Stimulated activated CD4-positive, alpha-beta T cell treated with anti-CD3 and anti-CD28 coated beads, TNF-alpha, amount 100 ng/mL, for 4 hours (primary cell): ENCODE results near the gene KRT31.
"Not testable (repeated sequence)": the region's sequence is repeated elsewhere in the genome, so short reads cannot be mapped to it uniquely, and the experiment has no call there.

Experiments
- DNase-seq, 3 experiments: peaks; one replicate each; pipeline ENCODE4 v3.0.0-alpha.2; 2020; ENCODE audit warnings: low read depth in 3 of 3

KRT31 gene

DNA sequence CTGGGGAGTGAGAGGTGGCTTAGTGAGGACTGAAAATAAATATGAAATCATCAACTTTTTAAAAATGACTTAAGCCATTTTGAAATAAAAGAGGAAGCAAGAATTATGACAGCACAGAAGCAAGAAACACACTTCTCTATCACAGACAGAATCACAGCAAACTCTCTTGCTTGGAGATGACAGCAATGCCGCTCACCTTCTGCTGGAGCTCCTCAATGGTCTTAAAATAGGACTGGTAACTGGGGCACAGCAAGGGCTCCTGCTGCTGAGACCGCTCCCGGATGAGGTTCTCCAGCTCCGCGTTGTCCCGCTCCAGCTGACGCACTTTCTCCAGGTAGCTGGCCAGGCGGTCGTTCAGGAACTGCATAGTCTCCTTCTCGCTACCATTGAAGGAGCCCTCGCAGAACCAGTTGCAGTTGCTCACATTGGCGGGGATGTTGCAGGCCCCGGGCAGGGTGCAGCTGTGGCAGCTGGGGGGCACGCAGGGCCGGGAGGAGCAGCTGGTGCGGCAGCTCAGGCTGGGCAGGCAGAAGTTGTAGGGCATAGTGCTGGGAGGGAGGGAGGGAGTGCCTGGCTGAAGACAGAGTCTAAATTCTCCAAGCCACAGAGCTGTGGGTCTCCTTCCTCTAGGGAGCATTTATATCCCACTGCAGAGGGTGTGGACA lies at the start of gene KRT31:
TSS of gene KRT31 (minus strand) at position 613 of the 665 bp plus-strand sequence. CDS start at position 544, 69 bp downstream.
- no peak for DNase-seq

DNA sequence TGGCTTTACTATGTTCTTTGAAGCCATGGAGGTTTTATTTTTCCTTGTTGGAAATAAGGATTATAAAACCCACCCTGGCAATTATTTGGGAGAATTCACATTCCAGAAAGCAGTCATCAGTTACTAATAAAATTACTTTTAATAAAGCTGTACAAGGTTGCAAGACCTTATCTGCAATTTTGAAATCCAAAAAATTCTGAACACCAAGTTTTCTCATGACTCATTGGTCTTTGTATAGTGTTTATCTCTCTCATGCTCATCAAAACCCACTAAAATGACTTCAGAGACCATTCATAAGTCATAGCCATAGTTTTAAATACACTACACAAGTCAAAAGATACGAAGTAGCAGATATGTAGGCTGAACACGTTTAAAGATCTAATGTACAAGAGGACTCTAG lies 49.4 kb upstream of the KRT31 start:
- no peak for DNase-seq

- no peak for DNase-seq
Observed at GRCh38 chr17:41444640-41445039, 47.2 kb upstream of the KRT31 start.

DNA sequence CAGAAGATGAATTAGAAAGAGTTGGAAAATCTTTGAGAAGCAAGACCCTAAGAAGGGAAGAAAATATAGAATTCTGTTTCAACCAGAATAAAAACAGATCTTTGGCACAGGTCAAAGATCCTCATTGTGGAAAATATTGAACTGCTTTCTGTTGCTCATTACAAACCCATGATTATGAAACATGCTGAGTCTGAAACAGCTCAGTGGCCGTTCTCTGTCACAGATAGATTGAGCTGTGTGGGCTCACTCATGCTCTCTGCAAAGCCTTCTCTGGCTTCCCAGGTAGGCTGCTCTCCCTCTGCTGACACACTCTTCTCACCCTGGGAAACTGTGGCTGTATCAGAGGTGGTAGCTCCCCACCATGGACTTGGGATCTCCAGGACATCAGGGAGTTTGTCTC lies 46.8 kb upstream of the KRT31 start:
- no peak for DNase-seq

GRCh38 chr17:41442739-41443138 lies 45.3 kb upstream of the KRT31 start:
- DNase-seq = no peak

GRCh38 chr17:41440531-41441033 lies 43.2 kb upstream of the KRT31 start, which contains the start of gene KRT38:
TSS of gene KRT38 (minus strand) at chr17:41440983. CDS start at chr17:41440921, 62 bp downstream.
- DNase-seq = no peak

GRCh38 chr17:41439375-41439774 lies 42.0 kb upstream of the KRT31 start:
- no peak for DNase-seq

GRCh38 chr17:41437769-41438168 lies 40.4 kb upstream of the KRT31 start:
- DNase-seq = no peak

DNA sequence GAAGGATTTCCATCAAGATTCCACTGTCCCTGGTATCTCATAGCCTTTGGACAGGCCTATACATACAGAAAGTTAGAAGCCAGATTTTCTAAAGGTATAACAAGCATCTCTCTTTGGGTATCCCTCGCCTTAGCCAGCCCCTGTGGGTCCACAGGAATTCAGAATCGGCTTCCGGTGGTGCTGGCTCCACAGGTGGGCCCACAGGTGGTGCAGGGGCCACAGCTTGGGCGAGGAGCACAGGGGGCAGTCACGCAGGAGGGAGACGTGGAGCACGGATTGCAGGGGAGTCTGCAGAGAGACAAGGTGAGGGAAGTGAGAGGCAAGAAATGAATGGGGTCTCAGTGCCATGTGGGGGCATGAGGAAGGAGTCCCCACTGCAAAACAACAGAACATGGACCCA lies 39.8 kb upstream of the KRT31 start:
- no peak for DNase-seq

- no peak for DNase-seq
Observed at GRCh38 chr17:41434415-41434814, 37.0 kb upstream of the KRT31 start.

GRCh38 chr17:41434005-41434404 lies 36.6 kb upstream of the KRT31 start:
- no peak for DNase-seq

GRCh38 chr17:41433586-41433985 lies 36.2 kb upstream of the KRT31 start:
- DNase-seq = no peak

DNA sequence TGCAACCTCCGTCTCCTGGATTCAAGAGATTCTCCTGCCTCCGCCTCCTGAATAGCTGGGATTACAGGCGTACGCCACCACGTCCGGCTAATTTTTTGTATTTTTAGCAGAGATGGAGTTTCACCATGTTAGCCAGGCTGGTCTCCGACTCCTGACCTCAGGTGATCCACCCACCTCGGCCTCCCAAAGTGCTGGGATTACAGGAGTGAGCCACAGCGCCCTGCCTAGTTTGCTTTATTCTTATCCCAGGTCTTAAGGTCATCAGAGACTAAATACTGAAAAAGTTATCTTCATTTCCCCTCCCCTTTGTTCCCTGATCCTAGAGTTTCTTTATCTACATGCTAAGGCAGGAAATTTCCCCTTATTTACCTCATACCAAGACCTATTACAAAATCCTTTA lies 33.0 kb upstream of the KRT31 start:
- DNase-seq = not testable (repeated sequence)

GRCh38 chr17:41429667-41430066 lies 32.3 kb upstream of the KRT31 start:
- DNase-seq = no peak

- no peak for DNase-seq
Observed at GRCh38 chr17:41428591-41429291, 31.3 kb upstream of the KRT31 start.

DNA sequence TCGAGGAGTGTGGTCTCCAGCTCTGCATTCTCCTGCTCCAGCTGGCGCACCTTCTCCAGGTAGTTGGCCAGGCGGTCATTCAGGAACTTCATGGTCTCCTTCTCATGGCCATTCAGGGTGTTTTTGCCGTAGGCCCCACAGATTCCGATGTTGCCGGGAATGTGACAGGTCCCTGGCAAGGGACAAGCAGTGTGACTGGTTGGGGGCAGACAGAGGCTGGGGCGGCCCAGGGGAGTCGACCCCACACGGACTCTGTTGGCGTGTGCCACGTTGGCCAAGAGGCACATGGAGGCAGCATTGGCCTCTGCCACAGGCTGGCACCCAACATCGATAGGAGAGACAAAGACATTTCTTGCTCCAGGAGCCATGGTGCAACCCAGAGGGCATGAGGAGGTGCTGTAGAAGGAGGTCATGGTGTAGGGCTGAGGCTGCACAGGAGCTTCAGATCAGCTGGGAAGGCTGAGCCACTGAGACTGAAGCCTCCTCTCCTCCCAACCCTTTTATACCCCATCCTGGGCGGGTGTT lies 26.8 kb upstream of the KRT31 start, which contains the start of gene KRT37:
TSS of gene KRT37 (minus strand) at position 475 of the 525 bp plus-strand sequence. CDS start at position 413, 62 bp downstream.
- no peak for DNase-seq

DNA sequence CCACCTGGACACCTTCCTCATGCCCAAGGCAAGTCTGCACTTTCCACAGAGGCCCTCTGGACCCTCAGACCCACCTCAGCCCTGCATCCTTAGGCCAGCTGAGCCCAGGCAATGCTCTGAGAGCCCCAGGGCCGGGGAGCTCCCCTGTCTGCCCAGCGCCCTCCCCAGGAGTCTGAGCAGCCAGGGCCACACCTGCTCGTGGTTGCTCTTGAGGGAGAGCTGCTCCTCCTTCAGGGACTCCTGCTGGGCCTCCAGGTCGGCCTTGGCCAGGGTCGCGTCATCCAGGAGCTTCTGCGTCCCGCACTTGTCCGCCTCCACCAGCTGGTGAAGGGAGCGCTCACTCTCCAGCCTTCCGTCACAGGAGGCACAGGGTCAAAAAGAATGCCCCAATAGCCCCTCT lies 25.2 kb upstream of the KRT31 start:
- not testable (repeated sequence) for DNase-seq

DNA sequence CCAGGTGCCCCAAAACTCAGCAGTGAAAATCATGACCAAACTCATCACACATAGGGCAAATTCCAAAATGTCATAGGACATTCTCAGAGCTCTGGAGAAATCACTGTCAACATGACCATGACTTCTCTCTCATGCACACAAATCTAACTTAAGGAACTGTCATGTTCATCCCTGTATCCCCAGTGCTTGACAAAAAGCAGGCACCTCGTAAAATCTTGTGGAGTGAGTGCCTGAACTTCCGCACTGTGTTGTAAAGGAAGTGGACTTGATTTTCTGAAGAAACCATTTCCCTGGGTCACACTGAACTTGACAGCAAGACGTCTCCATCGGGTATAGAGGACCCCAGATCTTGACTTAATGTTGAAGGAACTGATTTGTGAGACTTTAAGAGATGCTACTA lies 24.2 kb upstream of the KRT31 start:
- no peak for DNase-seq

GRCh38 chr17:41421116-41421515 lies 23.7 kb upstream of the KRT31 start:
- DNase-seq = no peak

GRCh38 chr17:41420134-41420533 lies 22.7 kb upstream of the KRT31 start:
- DNase-seq = no peak

DNA sequence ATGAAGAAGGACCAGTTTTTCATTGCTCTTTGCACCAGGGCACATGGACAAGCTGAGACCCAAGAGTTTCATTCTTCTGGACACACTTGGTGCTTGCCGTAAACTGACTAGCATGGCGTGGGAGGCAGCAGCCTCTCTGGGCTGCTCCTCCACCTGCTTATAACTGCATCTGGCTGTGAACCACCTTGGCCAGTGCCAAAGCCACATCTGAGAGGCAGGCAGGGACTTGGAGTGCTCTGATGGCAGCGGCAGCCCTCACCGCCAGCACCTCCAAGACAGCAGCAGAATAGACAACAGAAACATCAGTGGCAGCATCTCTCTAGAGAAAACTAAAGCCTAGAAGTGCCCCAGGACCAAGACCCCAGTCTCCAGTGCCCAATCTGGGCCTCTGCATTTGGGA lies 22.3 kb upstream of the KRT31 start:
- DNase-seq = no peak

DNA sequence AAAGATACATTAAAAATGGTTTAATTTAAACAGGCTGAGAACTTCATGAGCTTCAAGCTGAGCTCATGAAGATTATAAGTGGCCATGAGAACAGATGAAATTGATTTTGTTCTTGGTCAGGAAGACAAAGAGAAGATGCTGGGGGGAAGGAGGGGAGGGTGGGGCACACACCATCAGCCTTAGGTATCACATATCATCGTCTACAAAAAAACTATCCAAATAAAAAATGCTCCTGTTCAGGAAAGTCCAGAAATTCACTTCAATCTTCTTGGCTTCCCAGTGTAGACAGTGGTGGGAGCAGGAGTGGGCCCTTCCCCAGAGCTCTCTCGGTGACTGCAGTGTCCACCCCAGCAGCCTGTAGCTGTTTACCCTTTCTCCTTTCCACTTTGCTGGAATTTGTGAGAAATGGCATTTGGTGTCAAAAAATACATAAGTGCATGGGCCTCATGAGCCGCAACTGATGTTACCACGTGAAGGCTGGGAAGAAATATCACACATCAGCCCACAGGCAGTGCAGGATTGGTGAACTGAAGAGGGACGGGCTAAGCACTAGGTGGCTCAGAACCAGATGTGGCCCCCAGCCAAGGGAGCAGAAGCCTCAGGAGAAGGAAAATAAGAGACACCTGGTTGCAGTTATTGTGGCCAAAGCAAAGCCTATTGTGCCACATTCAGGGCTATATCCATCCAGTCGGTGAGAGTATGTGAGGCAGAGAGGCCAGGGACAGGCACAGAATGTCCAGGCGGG lies 20.9 kb upstream of the KRT31 start:
- no peak for DNase-seq
